GM12878 (cell line): Measurements from ENCODE around the gene SPTA1. TPM values are rescaled to one million over a fixed set of nuclear protein-coding genes. Genes with fewer than 3 reads are reported as not detected.

ENCODE experiments used
- ATAC-seq: fragments of 200-7000 bp; cut with Tn5 transposase; 3 replicates; pipeline ENCODE4 v1.9.1; 2020; ENCODE audit warnings: mild to moderate bottlenecking, moderate library complexity
- BruUV-seq: library from RNA; stranded (reverse); fragments of 400-500 nt; replicated peaks from 2 replicates; lab custom pipeline; 2021; lab: Mats Ljungman, UMichigan
- CTCF ChIA-PET: fragments of 300-600 bp; sonication (Branson Sonifier 250); formaldehyde crosslinking; extraction: SDS; loops from one replicate; lab custom pipeline; 2021; ENCODE audit warnings: inconsistent platforms; lab: Yijun Ruan, JAX
- POLR2A ChIA-PET: fragments of 350-600 bp; formaldehyde crosslinking; extraction: SDS; loops from one replicate; lab custom pipeline; 2021; ENCODE audit warnings: inconsistent platforms; lab: Charles Lee
- RAD21 ChIA-PET: fragments of 300-600 bp; sonication (Branson Sonifier 250); formaldehyde crosslinking; loops from one replicate; lab custom pipeline; 2023; ENCODE audit warnings: antibody characterized with exemption; ENCODE audit not compliant: unreplicated experiment; lab: Charles Lee
- SMC1A ChIA-PET: fragments of 300-600 bp; sonication (Branson Sonifier 250); formaldehyde crosslinking; loops from one replicate; lab custom pipeline; 2023; ENCODE audit not compliant: unreplicated experiment, uncharacterized antibody; lab: Charles Lee
- DNase-seq: peaks from one replicate; pipeline ENCODE4 v3.0.0-alpha.2; 2011; ENCODE audit warnings: low read depth, low spot score
- FAIRE-seq: peaks from 3 replicates; lab custom pipeline; 2011; peaks lifted over from hg19 to GRCh38; lab: Jason Lieb, UNC
- H2AFZ ChIP-seq: 2 replicates; pipeline ENCODE4 v1.6.0; 2011; ENCODE audit warnings: low read depth, low read length, control low read depth; ENCODE audit not compliant: control insufficient read depth
- H3K27ac ChIP-seq: 2 replicates; pipeline ENCODE4 v1.5.1; 2011; ENCODE audit warnings: control low read depth; ENCODE audit not compliant: control insufficient read depth, insufficient read depth
- H3K27me3 ChIP-seq, 2 experiments: replicated peaks in 1 of 2; 2 replicates each; pipeline versions ENCODE4 v1.6.0 to v1.6.1; 2011; ENCODE audit warnings: low read length in 1 of 2; ENCODE audit not compliant: control insufficient read depth in 2 of 2, insufficient read depth in 2 of 2
- H3K36me3 ChIP-seq, 2 experiments: 2 replicates each; pipeline ENCODE4 v1.5.1; 2011; ENCODE audit warnings: low read length in 1 of 2; ENCODE audit not compliant: control insufficient read depth in 2 of 2, insufficient read depth in 2 of 2
- H3K4me1 ChIP-seq: 2 replicates; pipeline ENCODE4 v1.6.1; 2011; ENCODE audit warnings: mild to moderate bottlenecking, low read length, moderate library complexity, mixed read lengths; ENCODE audit not compliant: control insufficient read depth, insufficient read depth
- H3K4me2 ChIP-seq: 2 replicates; pipeline ENCODE4 v1.6.0; 2011; ENCODE audit warnings: control low read depth; ENCODE audit not compliant: control insufficient read depth, insufficient read depth
- H3K4me3 ChIP-seq: fragments of 200-600 bp; sonication (generic); 2 replicates; pipeline ENCODE4 v1.5.1; 2016
- H3K79me2 ChIP-seq: 2 replicates; pipeline ENCODE4 v1.6.0; 2011; ENCODE audit warnings: low read length; ENCODE audit not compliant: control insufficient read depth, insufficient read depth
- H3K9ac ChIP-seq: 2 replicates; pipeline ENCODE4 v1.8.0; 2011; ENCODE audit warnings: low read length, control low read depth, mixed read lengths; ENCODE audit not compliant: control insufficient read depth, insufficient read depth
- H3K9me3 ChIP-seq: replicated peaks from 3 replicates; pipeline ENCODE4 v1.5.1; 2011; ENCODE audit warnings: mild to moderate bottlenecking, low read length; ENCODE audit not compliant: control insufficient read depth, insufficient read depth
- H4K20me1 ChIP-seq: 2 replicates; pipeline ENCODE4 v1.6.0; 2011; ENCODE audit not compliant: control insufficient read depth, insufficient read depth
- IKZF2 ChIP-seq, 2 experiments: fragments of 450-650 bp; IDR thresholded peaks; 2 replicates each; pipeline ENCODE4 v1.6.1; 2017; ENCODE audit warnings: mild to moderate bottlenecking in 2 of 2, moderate library complexity in 2 of 2
- POLR2AphosphoS2 ChIP-seq: IDR thresholded peaks from 2 replicates; pipeline ENCODE4 v1.6.1; 2011; ENCODE audit warnings: low read depth, mild to moderate bottlenecking, low read length, improper control_type of control experiment, moderate library complexity
- REST ChIP-seq: IDR thresholded peaks from 2 replicates; pipeline ENCODE4 v1.6.1; 2012; ENCODE audit warnings: mild to moderate bottlenecking, low read depth, low read length
- SIN3A ChIP-seq: IDR thresholded peaks from 2 replicates; pipeline ENCODE4 v1.6.1; 2012; ENCODE audit warnings: low read depth, low read length, improper control_type of control experiment
- SRF ChIP-seq, 2 experiments: IDR thresholded peaks; 2 replicates each; pipeline ENCODE4 v1.6.1; 2011; ENCODE audit warnings: low read depth in 2 of 2, low read length in 2 of 2, mild to moderate bottlenecking in 1 of 2, moderate library complexity in 1 of 2
- STAT3 ChIP-seq: IDR thresholded peaks from 2 replicates; pipeline ENCODE4 v1.6.1; 2011; ENCODE audit warnings: low read depth, low read length, improper control_type of control experiment
- WRNIP1 ChIP-seq: IDR thresholded peaks from 2 replicates; pipeline ENCODE4 v1.6.1; 2011; ENCODE audit warnings: low read depth, low read length, improper control_type of control experiment, borderline replicate concordance
- ZNF24 ChIP-seq: fragments of 450-650 bp; IDR thresholded peaks from 2 replicates; pipeline ENCODE4 v1.6.1; 2017; ENCODE audit warnings: antibody characterized with exemption, mild to moderate bottlenecking
- in situ Hi-C: fragments of 300-500 bp; cut with MboI; formaldehyde crosslinking; loops from 9 replicates; pipeline ENCODE4 v1.14.3; 2018; ENCODE audit warnings: mixed read lengths
- intact Hi-C: fragments of 100-400 bp; cut with micrococcal nuclease; formaldehyde crosslinking; loops from one replicate; pipeline ENCODE4 v1.14.2; 2022; ENCODE audit not compliant: unreplicated experiment
- polyA plus RNA-seq, 11 experiments: library from polyadenylated mRNA; depleted of rRNA in 4 of 11; unstranded in 6 of 11; stranded (reverse) in 5 of 11; fragments of >200 nt; fragmentation: Nextera tagmentation in 4 of 11; fragmentation: Illumina TruSeq in 1 of 11; extraction: Ambion mirVana in 4 of 11; extraction: Trizol in 1 of 11; gene quantifications; 1 replicate in 1 of 11; 2 replicates in 10 of 11; pipeline versions ENCODE4 v1.2.1 to v1.2.3, GENCODE V29; 2011 to 2016; ENCODE audit warnings: inconsistent platforms in 2 of 11, missing spikeins in 2 of 11, low read depth in 1 of 11
- total RNA-seq, 4 experiments: library from RNA; depleted of rRNA in 3 of 4; stranded (reverse); fragments of >200 nt in 3 of 4; fragmentation: Illumina TruSeq in 1 of 4; extraction: Trizol in 1 of 4; gene quantifications; 2 replicates each; pipeline versions ENCODE4 v1.2.1 to v1.2.3, GENCODE V29; 2013 to 2021
- TF ChIP-seq, protein P1 (sequence below): fragments of 450-650 bp; IDR thresholded peaks from 2 replicates; pipeline ENCODE4 v1.6.1; 2017; ENCODE audit warnings: mild to moderate bottlenecking, moderate library complexity
- TF ChIP-seq, protein P2 (sequence below): fragments of 450-650 bp; IDR thresholded peaks from 2 replicates; pipeline ENCODE4 v1.6.1; 2016; ENCODE audit warnings: mild to moderate bottlenecking

The SPTA1 gene
- total and polyA plus RNA-seq, 10 of the 15 experiments (the other 5 are each of a cell fraction or from before 2014, with no cell fraction given): under 0.01 to 0.21 (median 0.12) TPM; not detected in 5

DNA sequence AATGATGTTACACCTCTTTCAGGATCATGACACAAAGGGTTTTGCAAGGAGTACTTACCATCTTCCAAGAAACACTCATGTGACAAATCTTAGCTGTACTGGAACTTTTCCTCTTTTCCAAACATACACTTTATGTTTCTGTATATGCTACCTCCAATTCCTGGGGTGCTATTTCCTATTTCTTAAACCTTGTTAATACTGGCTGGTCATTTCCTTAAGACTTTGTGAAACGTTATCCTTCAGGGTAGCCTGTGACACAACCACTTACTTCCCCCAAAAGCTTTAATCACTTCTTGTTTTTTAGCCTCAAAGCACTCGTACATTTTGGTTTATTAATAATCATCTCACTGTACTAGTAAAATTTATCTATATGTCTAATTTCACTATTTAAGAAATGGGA is 42.1 kb downstream of the SPTA1 start (continued):
- TF ChIP-seq, protein P1, sequence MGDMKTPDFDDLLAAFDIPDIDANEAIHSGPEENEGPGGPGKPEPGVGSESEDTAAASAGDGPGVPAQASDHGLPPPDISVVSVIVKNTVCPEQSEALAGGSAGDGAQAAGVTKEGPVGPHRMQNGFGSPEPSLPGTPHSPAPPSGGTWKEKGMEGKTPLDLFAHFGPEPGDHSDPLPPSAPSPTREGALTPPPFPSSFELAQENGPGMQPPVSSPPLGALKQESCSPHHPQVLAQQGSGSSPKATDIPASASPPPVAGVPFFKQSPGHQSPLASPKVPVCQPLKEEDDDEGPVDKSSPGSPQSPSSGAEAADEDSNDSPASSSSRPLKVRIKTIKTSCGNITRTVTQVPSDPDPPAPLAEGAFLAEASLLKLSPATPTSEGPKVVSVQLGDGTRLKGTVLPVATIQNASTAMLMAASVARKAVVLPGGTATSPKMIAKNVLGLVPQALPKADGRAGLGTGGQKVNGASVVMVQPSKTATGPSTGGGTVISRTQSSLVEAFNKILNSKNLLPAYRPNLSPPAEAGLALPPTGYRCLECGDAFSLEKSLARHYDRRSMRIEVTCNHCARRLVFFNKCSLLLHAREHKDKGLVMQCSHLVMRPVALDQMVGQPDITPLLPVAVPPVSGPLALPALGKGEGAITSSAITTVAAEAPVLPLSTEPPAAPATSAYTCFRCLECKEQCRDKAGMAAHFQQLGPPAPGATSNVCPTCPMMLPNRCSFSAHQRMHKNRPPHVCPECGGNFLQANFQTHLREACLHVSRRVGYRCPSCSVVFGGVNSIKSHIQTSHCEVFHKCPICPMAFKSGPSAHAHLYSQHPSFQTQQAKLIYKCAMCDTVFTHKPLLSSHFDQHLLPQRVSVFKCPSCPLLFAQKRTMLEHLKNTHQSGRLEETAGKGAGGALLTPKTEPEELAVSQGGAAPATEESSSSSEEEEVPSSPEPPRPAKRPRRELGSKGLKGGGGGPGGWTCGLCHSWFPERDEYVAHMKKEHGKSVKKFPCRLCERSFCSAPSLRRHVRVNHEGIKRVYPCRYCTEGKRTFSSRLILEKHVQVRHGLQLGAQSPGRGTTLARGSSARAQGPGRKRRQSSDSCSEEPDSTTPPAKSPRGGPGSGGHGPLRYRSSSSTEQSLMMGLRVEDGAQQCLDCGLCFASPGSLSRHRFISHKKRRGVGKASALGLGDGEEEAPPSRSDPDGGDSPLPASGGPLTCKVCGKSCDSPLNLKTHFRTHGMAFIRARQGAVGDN: no peak
- TF ChIP-seq POLR2AphosphoS2 (no peak), ZNF24 (no peak), REST (no peak)

DNA sequence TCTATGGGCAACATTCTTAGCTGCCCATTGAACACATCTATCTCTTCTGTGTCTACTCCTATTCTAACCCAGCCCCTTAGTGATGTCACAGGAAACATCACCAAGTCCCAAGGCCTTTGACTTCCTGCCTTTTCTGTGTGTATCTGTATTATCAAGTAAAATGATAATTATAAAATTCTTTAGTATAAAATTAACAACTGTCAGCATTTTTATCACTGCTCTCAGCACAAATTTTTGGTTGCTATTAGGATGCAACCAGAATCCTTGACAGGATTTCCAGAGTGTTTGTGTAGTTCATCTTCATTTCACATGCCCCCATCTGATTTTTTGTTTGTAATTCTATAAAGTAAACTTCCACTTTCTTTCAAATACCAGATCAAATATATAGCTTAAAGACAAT is 47.6 kb downstream of the SPTA1 start:
- in situ Hi-C loops: no loop called here
- no peak overlapping the region for H3K4me3 ChIP-seq
- intact Hi-C loops: no loop called here
- H3K79me2 ChIP-seq: no peaks in the 10 kb centered on the region
- no peak for DNase-seq
- RAD21 ChIA-PET: no interaction called here
- no peak overlapping the region for H3K4me2 ChIP-seq
- POLR2A ChIA-PET: no interaction called here
- no peaks in the 10 kb centered on the region for H3K4me1 ChIP-seq
- H3K9ac ChIP-seq: no peak overlapping the region
- no TSS peak for BruUV-seq
- H3K9me3 ChIP-seq: no peaks in the 10 kb centered on the region
- no peak overlapping the region for H3K27ac ChIP-seq
- CTCF ChIA-PET: no interaction called here
- SMC1A ChIA-PET: no interaction called here
- no peaks in the 10 kb centered on the region for H3K36me3 ChIP-seq
- ATAC-seq: no peak
- H2AFZ ChIP-seq: no peak overlapping the region
- H4K20me1 ChIP-seq: no peaks in the 10 kb centered on the region
- H3K27me3 ChIP-seq: no peaks in the 10 kb centered on the region
- FAIRE-seq: no peak
- no peak for TF ChIP-seq STAT3
- no peak for TF ChIP-seq POLR2AphosphoS2
- TF ChIP-seq, protein P2, sequence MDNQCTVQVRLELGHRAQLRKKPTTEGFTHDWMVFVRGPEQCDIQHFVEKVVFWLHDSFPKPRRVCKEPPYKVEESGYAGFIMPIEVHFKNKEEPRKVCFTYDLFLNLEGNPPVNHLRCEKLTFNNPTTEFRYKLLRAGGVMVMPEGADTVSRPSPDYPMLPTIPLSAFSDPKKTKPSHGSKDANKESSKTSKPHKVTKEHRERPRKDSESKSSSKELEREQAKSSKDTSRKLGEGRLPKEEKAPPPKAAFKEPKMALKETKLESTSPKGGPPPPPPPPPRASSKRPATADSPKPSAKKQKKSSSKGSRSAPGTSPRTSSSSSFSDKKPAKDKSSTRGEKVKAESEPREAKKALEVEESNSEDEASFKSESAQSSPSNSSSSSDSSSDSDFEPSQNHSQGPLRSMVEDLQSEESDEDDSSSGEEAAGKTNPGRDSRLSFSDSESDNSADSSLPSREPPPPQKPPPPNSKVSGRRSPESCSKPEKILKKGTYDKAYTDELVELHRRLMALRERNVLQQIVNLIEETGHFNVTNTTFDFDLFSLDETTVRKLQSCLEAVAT: no peak
- no peak for TF ChIP-seq ZNF24
- TF ChIP-seq SIN3A: no peak
- TF ChIP-seq WRNIP1: no peak
- TF ChIP-seq REST: no peak
- no peak for TF ChIP-seq SRF (IDR thresholded peaks at IDR 0.05; ENCODE audit: low read depth in 2 of 2, low read length in 2 of 2)
- TF ChIP-seq IKZF2 (IDR thresholded peaks at IDR 0.05): no peak
